ENCODE measurements around the gene ITCH. TPM values are rescaled to one million over a fixed set of nuclear protein-coding genes. Genes with fewer than 3 reads are reported as not detected.
"Not testable (repeated sequence)": the region's sequence is repeated elsewhere in the genome, so short reads cannot be mapped to it uniquely, and the experiment has no call there.

The ITCH gene
- total RNA-seq, 6 experiments from 2014 or later, result 55.0 to 63.3 (median 59.1) TPM

GRCh38 chr20:34433391-34433790, 70.3 kb downstream of the ITCH start:
- H3K27me3 Mint-ChIP-seq (ENCODE audit: insufficient read depth), result peaks cover 3% of the 10 kb centered on the region
- H3K4me1 Mint-ChIP-seq (ENCODE audit: low read depth), result peaks cover 27% of the 10 kb centered on the region
- no peak overlapping the region for H3K4me3 Mint-ChIP-seq
- no peak for TF ChIP-seq CTCF (IDR thresholded peaks at IDR 0.05)
- H3K9me3 Mint-ChIP-seq, result no peaks in the 10 kb centered on the region
- H3K27ac Mint-ChIP-seq, result no peak overlapping the region
- H3K36me3 Mint-ChIP-seq (ENCODE audit: low read depth), result peaks cover 11% of the 10 kb centered on the region
- no peak for DNase-seq

GRCh38 chr20:34435589-34435988, 72.5 kb downstream of the ITCH start:
- peaks cover 27% of the 10 kb centered on the region for H3K4me1 Mint-ChIP-seq (ENCODE audit: low read depth)
- no peak for TF ChIP-seq CTCF (IDR thresholded peaks at IDR 0.05)
- peaks cover 14% of the 10 kb centered on the region for H3K36me3 Mint-ChIP-seq (ENCODE audit: low read depth)
- H3K9me3 Mint-ChIP-seq, result no peaks in the 10 kb centered on the region
- H3K27ac Mint-ChIP-seq, result peak overlapping the region; percentile 22; the same call in 1 of the 2 replicates
- H3K4me3 Mint-ChIP-seq, result no peak overlapping the region
- H3K27me3 Mint-ChIP-seq (ENCODE audit: insufficient read depth), result peaks cover 3% of the 10 kb centered on the region
- no peak for DNase-seq

GRCh38 chr20:34437330-34437986, 74.4 kb downstream of the ITCH start:
- Mint-ChIP-seq H3K4me3 (no peak overlapping the region; the same call in 1 of the 2 replicates), H3K27ac (peak overlapping the region; percentile 54), H3K4me1 (ENCODE audit: low read depth) (peaks cover 27% of the 10 kb centered on the region), H3K27me3 (ENCODE audit: insufficient read depth) (peaks cover 3% of the 10 kb centered on the region), H3K36me3 (ENCODE audit: low read depth) (peaks cover 9% of the 10 kb centered on the region), H3K9me3 (no peaks in the 10 kb centered on the region)
- peak; percentile 9 for DNase-seq
- no peak for TF ChIP-seq CTCF (IDR thresholded peaks at IDR 0.05)

- H3K36me3 Mint-ChIP-seq (ENCODE audit: low read depth), result peaks cover 10% of the 10 kb centered on the region
- no peak overlapping the region for H3K27ac Mint-ChIP-seq
- no peak for DNase-seq
Observed at GRCh38 chr20:34439168-34439567, 76.1 kb downstream of the ITCH start.

GRCh38 chr20:34441423-34441822, 78.3 kb downstream of the ITCH start:
- Mint-ChIP-seq H3K4me1 (ENCODE audit: low read depth) (peaks cover 18% of the 10 kb centered on the region), H3K36me3 (ENCODE audit: low read depth) (peaks cover 31% of the 10 kb centered on the region)
- H3K27ac Mint-ChIP-seq; DNase-seq; H3K27me3 Mint-ChIP-seq (ENCODE audit: insufficient read depth); H3K4me3 Mint-ChIP-seq; H3K9me3 Mint-ChIP-seq: not testable (repeated sequence)

More at GRCh38 chr20:34439168-34439567, 76.1 kb downstream of the ITCH start:
- no peak for TF ChIP-seq CTCF (IDR thresholded peaks at IDR 0.05)
- H3K9me3 Mint-ChIP-seq, result no peaks in the 10 kb centered on the region
- no peaks in the 10 kb centered on the region; the same call in 1 of the 2 replicates for H3K27me3 Mint-ChIP-seq (ENCODE audit: insufficient read depth)
- H3K4me3 Mint-ChIP-seq, result no peak overlapping the region
- H3K4me1 Mint-ChIP-seq (ENCODE audit: low read depth), result peaks cover 27% of the 10 kb centered on the region

- no peak overlapping the region for H3K27ac Mint-ChIP-seq
- H3K9me3 Mint-ChIP-seq, result no peaks in the 10 kb centered on the region
- H3K4me3 Mint-ChIP-seq, result no peak overlapping the region
- peaks cover 47% of the 10 kb centered on the region for H3K36me3 Mint-ChIP-seq (ENCODE audit: low read depth)
- H3K27me3 Mint-ChIP-seq (ENCODE audit: insufficient read depth), result no peaks in the 10 kb centered on the region
- TF ChIP-seq CTCF (IDR thresholded peaks at IDR 0.05), result no peak
- no peak for DNase-seq
- H3K4me1 Mint-ChIP-seq (ENCODE audit: low read depth), result no peaks in the 10 kb centered on the region
Observed at GRCh38 chr20:34443546-34443945, 80.5 kb downstream of the ITCH start.
